Stimulated activated naive CD8-positive, alpha-beta T cell treated with anti-CD3 and anti-CD28 coated beads, Interleukin-15, Interleukin-2, amounts not matched to agents 100 U/mL and 50 U/mL, for 24 hours (primary cell): ENCODE data around the gene TEFM.
"Not testable (repeated sequence)": the region's sequence is repeated elsewhere in the genome, so short reads cannot be mapped to it uniquely, and the experiment has no call there.

Source experiments
- ATAC-seq: fragments of 150-1000 bp; cut with Tn5 transposase; one replicate; pipeline ENCODE4 v1.10.0; 2021
- DNase-seq: peaks from one replicate; pipeline ENCODE4 v3.0.0; 2021

Gene TEFM

GRCh38 chr17:30906101-30906911, at the start of gene TEFM:
TSS of gene TEFM (minus strand) at chr17:30906238. CDS start at chr17:30906198, 40 bp downstream.
- peak; percentile 99 for ATAC-seq
- peak; percentile 91 for DNase-seq

- no peak for ATAC-seq
Observed at GRCh38 chr17:30954046-30954830, 48.2 kb upstream of the TEFM start.

GRCh38 chr17:30952638-30953393, 46.8 kb upstream of the TEFM start:
- ATAC-seq (no peak), DNase-seq (no peak)

More at GRCh38 chr17:30954046-30954830, 48.2 kb upstream of the TEFM start:
- DNase-seq = no peak

GRCh38 chr17:30950669-30951399, 44.8 kb upstream of the TEFM start:
- DNase-seq (no peak), ATAC-seq (no peak)

- DNase-seq = no peak
- ATAC-seq = no peak
Observed at GRCh38 chr17:30950189-30950588, 44.2 kb upstream of the TEFM start.

- no peak for DNase-seq
- no peak for ATAC-seq
Observed at GRCh38 chr17:30947796-30948195, 41.8 kb upstream of the TEFM start.

- DNase-seq (no peak), ATAC-seq (no peak)
Observed at GRCh38 chr17:30942308-30943079, 36.5 kb upstream of the TEFM start.

- DNase-seq (no peak), ATAC-seq (no peak)
Observed at GRCh38 chr17:30939051-30939689, 33.1 kb upstream of the TEFM start.

- no peak for ATAC-seq
Observed at GRCh38 chr17:30933966-30934365, 27.9 kb upstream of the TEFM start.

GRCh38 chr17:30931582-30931981, 25.5 kb upstream of the TEFM start:
- DNase-seq, ATAC-seq: not testable (repeated sequence)

More at GRCh38 chr17:30933966-30934365, 27.9 kb upstream of the TEFM start:
- DNase-seq = no peak

- DNase-seq (no peak), ATAC-seq (no peak)
Observed at GRCh38 chr17:30930495-30930894, 24.5 kb upstream of the TEFM start.

GRCh38 chr17:30929861-30930260, 23.8 kb upstream of the TEFM start:
- not testable (repeated sequence) for ATAC-seq

GRCh38 chr17:30929081-30929633, 23.1 kb upstream of the TEFM start:
- DNase-seq = no peak
- no peak for ATAC-seq

More at GRCh38 chr17:30929861-30930260, 23.8 kb upstream of the TEFM start:
- DNase-seq = not testable (repeated sequence)

GRCh38 chr17:30928584-30928983, 22.5 kb upstream of the TEFM start:
- DNase-seq = no peak
- ATAC-seq = no peak

- DNase-seq (no peak), ATAC-seq (no peak)
Observed at GRCh38 chr17:30927756-30928155, 21.7 kb upstream of the TEFM start.

- DNase-seq (no peak), ATAC-seq (peak; percentile 24)
Observed at GRCh38 chr17:30926516-30926915, 20.5 kb upstream of the TEFM start.

- DNase-seq (no peak), ATAC-seq (no peak)
Observed at GRCh38 chr17:30924341-30924740, 18.3 kb upstream of the TEFM start.

- ATAC-seq (peak; percentile 36), DNase-seq (peak; percentile 11)
Observed at GRCh38 chr17:30922235-30923030, 16.4 kb upstream of the TEFM start.

- peak; percentile 14 for DNase-seq
- ATAC-seq = peak; percentile 46
Observed at GRCh38 chr17:30921544-30922196, 15.6 kb upstream of the TEFM start, which contains the start of gene ADAP2. TSS of gene ADAP2 (plus strand) at chr17:30921945. CDS start at chr17:30922015, 70 bp downstream.
